HEK293 (cell line): Measurements from ENCODE around the gene TRIM9.

Experiments
- CTCF ChIA-PET: fragments of 350-600 bp; formaldehyde crosslinking; extraction: SDS; loops from one replicate; lab custom pipeline; 2021; ENCODE audit warnings: antibody characterized with exemption; lab: Yijun Ruan, JAX
- POLR2A ChIA-PET: fragments of 300-600 bp; formaldehyde crosslinking; extraction: SDS; loops from one replicate; lab custom pipeline; 2020; ENCODE audit warnings: antibody characterized with exemption, inconsistent platforms; lab: Yijun Ruan, JAX
- H3K27ac ChIP-seq: fragments of 200-500 bp; sonication (Bioruptor generic); 2 replicates; pipeline ENCODE4 v1.5.1; 2014; ENCODE audit warnings: low read depth, low read length, control low read depth, inconsistent platforms; ENCODE audit errors: extremely low read depth
- H3K36me3 ChIP-seq, 2 experiments: fragments of 200-500 bp in 1 of 2; sonication (Bioruptor generic) in 1 of 2; 1 replicate in 1 of 2; 2 replicates in 1 of 2; pipeline ENCODE4 v1.5.1; 2014 to 2017; ENCODE audit warnings: inconsistent platforms in 2 of 2, low read length in 2 of 2; ENCODE audit not compliant: control insufficient read depth in 2 of 2, insufficient read depth in 1 of 2
- H3K4me1 ChIP-seq: fragments of 200-500 bp; sonication (Bioruptor generic); 2 replicates; pipeline ENCODE4 v1.5.1; 2014; ENCODE audit warnings: mild to moderate bottlenecking, low read length, inconsistent platforms; ENCODE audit not compliant: control insufficient read depth, insufficient read depth
- H3K4me3 ChIP-seq: 2 replicates; pipeline ENCODE4 v1.5.1; 2011; ENCODE audit warnings: low read depth, mild to moderate bottlenecking, control low read depth, low read length, moderate library complexity
- H3K9me3 ChIP-seq: fragments of 200-500 bp; sonication (Bioruptor generic); 2 replicates; pipeline ENCODE4 v1.5.1; 2014; ENCODE audit warnings: low read depth, low read length, inconsistent platforms; ENCODE audit not compliant: control insufficient read depth, insufficient read depth
- BCL11A ChIP-seq: fragments of 450-650 bp; formaldehyde crosslinking; IDR thresholded peaks from 2 replicates; pipeline ENCODE4 v1.5.1; 2016; ENCODE audit warnings: low read depth, missing biosample characterization, missing genetic modification characterization
- BCL11B ChIP-seq: fragments of 450-650 bp; formaldehyde crosslinking; IDR thresholded peaks from 2 replicates; pipeline ENCODE4 v1.5.1; 2016; ENCODE audit warnings: low read depth, missing biosample characterization, missing genetic modification characterization
- FEZF1 ChIP-seq: fragments of 450-650 bp; formaldehyde crosslinking; IDR thresholded peaks from 2 replicates; pipeline ENCODE4 v1.5.1; 2016; ENCODE audit warnings: missing biosample characterization, missing genetic modification characterization
- OVOL3 ChIP-seq: fragments of 450-650 bp; formaldehyde crosslinking; IDR thresholded peaks from 2 replicates; pipeline ENCODE4 v1.5.1; 2016; ENCODE audit warnings: missing biosample characterization, missing genetic modification characterization
- SALL2 ChIP-seq: fragments of 450-650 bp; formaldehyde crosslinking; IDR thresholded peaks from 2 replicates; pipeline ENCODE4 v1.5.0; 2017; ENCODE audit warnings: missing biosample characterization, mild to moderate bottlenecking, missing genetic modification characterization, borderline replicate concordance
- YY1 ChIP-seq: fragments of 450-650 bp; formaldehyde crosslinking; IDR thresholded peaks from 2 replicates; pipeline ENCODE4 v1.5.1; 2018; ENCODE audit warnings: missing biosample characterization, missing genetic modification characterization
- ZBTB1 ChIP-seq: fragments of 450-650 bp; formaldehyde crosslinking; IDR thresholded peaks from 2 replicates; pipeline ENCODE4 v1.5.1; 2016; ENCODE audit warnings: missing biosample characterization, missing genetic modification characterization
- ZBTB17 ChIP-seq: fragments of 450-650 bp; formaldehyde crosslinking; IDR thresholded peaks from 2 replicates; pipeline ENCODE4 v1.5.1; 2016; ENCODE audit warnings: missing biosample characterization, missing genetic modification characterization
- ZNF10 ChIP-seq: fragments of 450-650 bp; formaldehyde crosslinking; IDR thresholded peaks from 2 replicates; pipeline ENCODE4 v1.5.1; 2017; ENCODE audit warnings: missing biosample characterization, missing genetic modification characterization
- ZNF155 ChIP-seq: fragments of 450-650 bp; formaldehyde crosslinking; IDR thresholded peaks from 2 replicates; pipeline ENCODE4 v1.5.1; 2016; ENCODE audit warnings: missing biosample characterization, missing genetic modification characterization
- ZNF174 ChIP-seq: fragments of 450-650 bp; formaldehyde crosslinking; IDR thresholded peaks from 2 replicates; pipeline ENCODE4 v1.5.0; 2017; ENCODE audit warnings: missing biosample characterization, mild to moderate bottlenecking, missing genetic modification characterization
- ZNF280D ChIP-seq: fragments of 450-650 bp; formaldehyde crosslinking; IDR thresholded peaks from 2 replicates; pipeline ENCODE4 v1.5.1; 2016; ENCODE audit warnings: missing biosample characterization, missing genetic modification characterization
- ZNF311 ChIP-seq: fragments of 450-650 bp; formaldehyde crosslinking; IDR thresholded peaks from 2 replicates; pipeline ENCODE4 v1.5.1; 2017; ENCODE audit warnings: missing biosample characterization, missing genetic modification characterization, borderline replicate concordance
- ZNF341 ChIP-seq: fragments of 450-650 bp; formaldehyde crosslinking; IDR thresholded peaks from 2 replicates; pipeline ENCODE4; 2016; ENCODE audit warnings: low read depth, missing biosample characterization, missing genetic modification characterization
- ZNF366 ChIP-seq: fragments of 450-650 bp; formaldehyde crosslinking; conservative IDR thresholded peaks from 2 replicates; pipeline ENCODE4 v1.5.1; 2016; ENCODE audit warnings: missing biosample characterization, missing genetic modification characterization
- ZNF37A ChIP-seq: fragments of 450-650 bp; IDR thresholded peaks from 2 replicates; pipeline ENCODE4 v1.5.1; 2018; ENCODE audit warnings: missing biosample characterization, missing genetic modification characterization
- ZNF394 ChIP-seq: fragments of 450-650 bp; formaldehyde crosslinking; IDR thresholded peaks from 2 replicates; pipeline ENCODE4 v1.5.1; 2016; ENCODE audit warnings: missing biosample characterization, missing genetic modification characterization, mild to moderate bottlenecking, moderate library complexity, borderline replicate concordance
- ZNF433 ChIP-seq: fragments of 450-650 bp; formaldehyde crosslinking; IDR thresholded peaks from 2 replicates; pipeline ENCODE4 v1.5.1; 2016; ENCODE audit warnings: missing biosample characterization, missing genetic modification characterization, low read depth
- ZNF48 ChIP-seq: fragments of 450-650 bp; formaldehyde crosslinking; IDR thresholded peaks from 2 replicates; pipeline ENCODE4 v1.5.1; 2016; ENCODE audit warnings: missing biosample characterization, missing genetic modification characterization
- ZNF530 ChIP-seq: fragments of 450-650 bp; formaldehyde crosslinking; IDR thresholded peaks from 2 replicates; pipeline ENCODE4 v1.5.1; 2016; ENCODE audit warnings: low read depth, missing biosample characterization, missing genetic modification characterization
- ZNF548 ChIP-seq: fragments of 450-650 bp; formaldehyde crosslinking; IDR thresholded peaks from 2 replicates; pipeline ENCODE4 v1.5.1; 2016; ENCODE audit warnings: missing biosample characterization, missing genetic modification characterization
- ZNF549 ChIP-seq: fragments of 450-650 bp; IDR thresholded peaks from 2 replicates; pipeline ENCODE4 v1.5.1; 2018; ENCODE audit warnings: missing biosample characterization, missing genetic modification characterization, mild to moderate bottlenecking, inconsistent platforms, moderate library complexity
- ZNF555 ChIP-seq: fragments of 450-650 bp; formaldehyde crosslinking; conservative IDR thresholded peaks from 2 replicates; pipeline ENCODE4 v1.5.1; 2017; ENCODE audit warnings: missing biosample characterization, mild to moderate bottlenecking, missing genetic modification characterization, inconsistent platforms
- ZNF561 ChIP-seq: fragments of 450-650 bp; IDR thresholded peaks from 2 replicates; pipeline ENCODE4 v1.5.1; 2018; ENCODE audit warnings: missing biosample characterization, missing genetic modification characterization, borderline replicate concordance
- ZNF623 ChIP-seq: fragments of 450-650 bp; formaldehyde crosslinking; IDR thresholded peaks from 2 replicates; pipeline ENCODE4 v1.5.1; 2016; ENCODE audit warnings: missing biosample characterization, missing genetic modification characterization
- ZNF664 ChIP-seq: fragments of 450-650 bp; formaldehyde crosslinking; IDR thresholded peaks from 2 replicates; pipeline ENCODE4 v1.5.1; 2016; ENCODE audit warnings: missing biosample characterization, missing genetic modification characterization
- ZNF704 ChIP-seq: fragments of 450-650 bp; formaldehyde crosslinking; IDR thresholded peaks from 2 replicates; pipeline ENCODE4 v1.5.1; 2016; ENCODE audit warnings: missing biosample characterization, missing genetic modification characterization
- ZNF785 ChIP-seq: fragments of 450-650 bp; formaldehyde crosslinking; IDR thresholded peaks from 2 replicates; pipeline ENCODE4 v1.5.1; 2016; ENCODE audit warnings: missing biosample characterization, missing genetic modification characterization
- ZSCAN18 ChIP-seq: fragments of 450-650 bp; formaldehyde crosslinking; IDR thresholded peaks from 2 replicates; pipeline ENCODE4 v1.5.1; 2016; ENCODE audit warnings: missing biosample characterization, missing genetic modification characterization
- ZSCAN4 ChIP-seq: fragments of 450-650 bp; formaldehyde crosslinking; IDR thresholded peaks from 2 replicates; pipeline ENCODE4 v1.5.1; 2017; ENCODE audit warnings: missing biosample characterization, missing genetic modification characterization

TRIM9 gene

GRCh38 chr14:51084507-51084906 is 10.4 kb downstream of the TRIM9 start (continued):
- TF ChIP-seq ZNF394 (tag by site-specific recombination) (no peak), ZNF555 (tag by site-specific recombination) (no peak), ZBTB17 (no peak), ZNF311 (tag by site-specific recombination) (no peak), ZNF548 (tag by site-specific recombination) (no peak), YY1 (tag by site-specific recombination) (no peak), ZNF48 (tag by site-specific recombination) (no peak)
- TF ChIP-seq, all 188 proteins: peak for 0

- H3K27ac ChIP-seq: no peak overlapping the region
- no peaks in the 10 kb centered on the region for H3K9me3 ChIP-seq
- POLR2A ChIA-PET: no interaction called here
- TF ChIP-seq ZNF341 (tag by site-specific recombination) (no peak), ZNF311 (tag by site-specific recombination) (no peak), ZNF174 (no peak), BCL11A (tag by site-specific recombination) (no peak), ZNF280D (tag by site-specific recombination) (no peak), ZNF366 (tag by site-specific recombination) (no peak), ZNF433 (tag by site-specific recombination) (no peak), FEZF1 (tag by site-specific recombination) (no peak), ZNF561 (tag by site-specific recombination) (no peak), ZNF549 (tag by site-specific recombination) (no peak)
- TF ChIP-seq, all 188 proteins: peak for 0
- CTCF ChIA-PET: no interaction called here
- H3K4me1 ChIP-seq: peaks cover 38% of the 10 kb centered on the region
- H3K36me3 ChIP-seq: no peaks in the 10 kb centered on the region
- no peak overlapping the region for H3K4me3 ChIP-seq
Observed at GRCh38 chr14:51082349-51082748, 12.6 kb downstream of the TRIM9 start.

GRCh38 chr14:51081712-51082111 is 13.2 kb downstream of the TRIM9 start:
- Histone ChIP-seq H3K36me3 (no peaks in the 10 kb centered on the region), H3K4me1 (peaks cover 32% of the 10 kb centered on the region), H3K27ac (no peak overlapping the region), H3K4me3 (no peak overlapping the region), H3K9me3 (no peaks in the 10 kb centered on the region)
- ChIA-PET POLR2A (no interaction called here), CTCF (no interaction called here)
- TF ChIP-seq ZNF155 (tag by site-specific recombination): no peak
- no peak for TF ChIP-seq OVOL3 (tag by site-specific recombination)
- TF ChIP-seq ZSCAN4: no peak
- TF ChIP-seq ZSCAN18 (tag by site-specific recombination): no peak
- no peak for TF ChIP-seq SALL2
- no peak for TF ChIP-seq ZNF530 (tag by site-specific recombination)
- no peak for TF ChIP-seq ZNF37A
- TF ChIP-seq ZNF704 (tag by site-specific recombination): no peak
- no peak for TF ChIP-seq ZBTB1 (tag by site-specific recombination)
- no peak for TF ChIP-seq ZNF10
- no peak for TF ChIP-seq ZNF623 (tag by site-specific recombination)
- no peak for TF ChIP-seq ZNF664 (tag by site-specific recombination)
- TF ChIP-seq BCL11B (tag by site-specific recombination): no peak
- no peak for TF ChIP-seq ZNF785 (tag by site-specific recombination)
